Vagina (tissue), 2 donors: ENCODE data around the gene TTLL11. TPM values are rescaled to one million over a fixed set of nuclear protein-coding genes. Genes with fewer than 3 reads are reported as not detected.

ENCODE experiments used
- DNase-seq, 2 donors: peaks; one replicate each; pipeline ENCODE4 v3.0.0-alpha.2; 2017; ENCODE audit errors: extremely low spot score in 2 of 2
- H3K27ac ChIP-seq: fragments of 200-600 bp; sonication (generic); one replicate; pipeline ENCODE4 v1.5.1; 2019
- H3K27me3 ChIP-seq: fragments of 200-600 bp; sonication (generic); one replicate; pipeline ENCODE4 v1.5.1; 2019
- H3K36me3 ChIP-seq, 2 donors: fragments of 200-600 bp; sonication (generic); one replicate each; pipeline ENCODE4 v1.5.1; 2017 to 2019
- H3K4me1 ChIP-seq: fragments of 200-600 bp; sonication (generic); one replicate; pipeline ENCODE4 v1.5.1; 2019
- H3K4me3 ChIP-seq, 2 donors: fragments of 200-600 bp; sonication (generic); 1 replicate in 1 of 2; 2 replicates in 1 of 2; pipeline ENCODE4 v1.5.1; 2016 to 2019
- H3K9me3 ChIP-seq: fragments of 200-600 bp; sonication (generic); one replicate; pipeline ENCODE4 v1.5.1; 2019
- CTCF ChIP-seq, 3 experiments: fragments of 450-650 bp in 2 of 3; fragments of 200-600 bp in 1 of 3; sonication (generic) in 1 of 3; IDR thresholded peaks; one replicate each; pipeline ENCODE4 v1.5.1; 2017 to 2019; ENCODE audit warnings: antibody characterized with exemption in 3 of 3, mild to moderate bottlenecking in 2 of 3, moderate library complexity in 2 of 3
- POLR2A ChIP-seq, 2 donors: fragments of 450-650 bp; IDR thresholded peaks; one replicate each; pipeline ENCODE4 v1.6.1; 2017; ENCODE audit warnings: antibody characterized with exemption in 2 of 2, mild to moderate bottlenecking in 2 of 2, moderate library complexity in 2 of 2
- POLR2AphosphoS5 ChIP-seq, 2 donors: sonication (generic); formaldehyde crosslinking; IDR thresholded peaks; one replicate each; pipeline ENCODE4 v1.9.0; 2017; ENCODE audit warnings: antibody characterized with exemption in 2 of 2, mild to moderate bottlenecking in 2 of 2, low read depth in 1 of 2; ENCODE audit not compliant: insufficient read depth in 1 of 2
- intact Hi-C: fragments of 100-400 bp; cut with DNase I; formaldehyde crosslinking; loops from one replicate; pipeline ENCODE4 v1.15.1; 2023
- total RNA-seq: library from RNA; depleted of rRNA; stranded (reverse); fragments of >200 nt; gene quantifications from one replicate; pipeline ENCODE4 v1.2.3, GENCODE V29; 2016

TTLL11 gene
- total RNA-seq, 1 donor from 2014 or later: 11.0 TPM

GRCh38 chr9:122125158-122125508, 32.0 kb upstream of the TTLL11 start:
- Histone ChIP-seq H3K4me3 (no peak overlapping the region), H3K4me1 (peaks cover 15% of the 10 kb centered on the region), H3K9me3 (no peaks in the 10 kb centered on the region), H3K27ac (no peak overlapping the region), H3K36me3 (no peaks in the 10 kb centered on the region), H3K27me3 (peaks cover 4% of the 10 kb centered on the region)
- intact Hi-C loops: loop anchor here (2.0 kb wide), 1 partner anchor 226 kb away; no protein-coding TSS in a partner anchor
- no peak for DNase-seq
- TF ChIP-seq POLR2A (IDR thresholded peaks at IDR 0.05) (no peak), CTCF (IDR thresholded peaks at IDR 0.05) (peak; percentile 79 to 93 (median 93)), POLR2AphosphoS5 (IDR thresholded peaks at IDR 0.05; ENCODE audit: insufficient read depth in 1 of 2, low read depth in 1 of 2) (no peak)

- Histone ChIP-seq H3K27me3 (peaks cover 4% of the 10 kb centered on the region), H3K27ac (no peak overlapping the region), H3K4me1 (peaks cover 15% of the 10 kb centered on the region), H3K9me3 (no peaks in the 10 kb centered on the region), H3K36me3 (no peaks in the 10 kb centered on the region), H3K4me3 (no peak overlapping the region)
- no peak for TF ChIP-seq CTCF (IDR thresholded peaks at IDR 0.05)
- TF ChIP-seq POLR2AphosphoS5 (IDR thresholded peaks at IDR 0.05; ENCODE audit: insufficient read depth in 1 of 2, low read depth in 1 of 2): no peak
- TF ChIP-seq POLR2A (IDR thresholded peaks at IDR 0.05): no peak
- DNase-seq: no peak
- intact Hi-C loops: loop anchor here (2.0 kb wide), 1 partner anchor 226 kb away; no protein-coding TSS in a partner anchor
Observed at GRCh38 chr9:122124528-122124927, 31.4 kb upstream of the TTLL11 start.

GRCh38 chr9:122124048-122124447, 30.9 kb upstream of the TTLL11 start:
- Histone ChIP-seq H3K9me3 (no peaks in the 10 kb centered on the region), H3K4me1 (peaks cover 15% of the 10 kb centered on the region), H3K4me3 (no peak overlapping the region), H3K27me3 (peaks cover 4% of the 10 kb centered on the region), H3K36me3 (no peaks in the 10 kb centered on the region), H3K27ac (no peak overlapping the region)
- no peak for TF ChIP-seq CTCF (IDR thresholded peaks at IDR 0.05)
- no peak for TF ChIP-seq POLR2AphosphoS5 (IDR thresholded peaks at IDR 0.05; ENCODE audit: insufficient read depth in 1 of 2, low read depth in 1 of 2)
- TF ChIP-seq POLR2A (IDR thresholded peaks at IDR 0.05): no peak
- no peak for DNase-seq
- intact Hi-C loops: loop anchor here (2.0 kb wide), 1 partner anchor 227 kb away; no protein-coding TSS in a partner anchor

GRCh38 chr9:122122903-122123632, 30.0 kb upstream of the TTLL11 start:
- H3K4me1 ChIP-seq: peaks cover 15% of the 10 kb centered on the region
- no peaks in the 10 kb centered on the region for H3K9me3 ChIP-seq
- intact Hi-C loops: no loop called here
- no peak overlapping the region for H3K27ac ChIP-seq
- H3K36me3 ChIP-seq: no peaks in the 10 kb centered on the region
- TF ChIP-seq POLR2A (IDR thresholded peaks at IDR 0.05): no peak
- TF ChIP-seq CTCF (IDR thresholded peaks at IDR 0.05): peak; percentile 68 to 86 (median 86)
- TF ChIP-seq POLR2AphosphoS5 (IDR thresholded peaks at IDR 0.05; ENCODE audit: insufficient read depth in 1 of 2, low read depth in 1 of 2): no peak
- no peak for DNase-seq
- H3K27me3 ChIP-seq: peaks cover 4% of the 10 kb centered on the region
- H3K4me3 ChIP-seq: no peak overlapping the region

GRCh38 chr9:122122468-122122867, 29.4 kb upstream of the TTLL11 start:
- Histone ChIP-seq H3K27ac (no peak overlapping the region), H3K9me3 (no peaks in the 10 kb centered on the region), H3K4me3 (no peak overlapping the region), H3K27me3 (peaks cover 4% of the 10 kb centered on the region), H3K36me3 (no peaks in the 10 kb centered on the region), H3K4me1 (peaks cover 15% of the 10 kb centered on the region)
- TF ChIP-seq POLR2AphosphoS5 (IDR thresholded peaks at IDR 0.05; ENCODE audit: insufficient read depth in 1 of 2, low read depth in 1 of 2) (no peak), CTCF (IDR thresholded peaks at IDR 0.05) (no peak), POLR2A (IDR thresholded peaks at IDR 0.05) (no peak)
- intact Hi-C loops: no loop called here
- no peak for DNase-seq
